ENCODE data around the gene HBG2. TPM values are rescaled to one million over a fixed set of nuclear protein-coding genes. Genes with fewer than 3 reads are reported as not detected.

The HBG2 gene
- total RNA-seq, 1 donor from 2014 or later = not detected

GRCh38 chr11:5231111-5231510 is 23.5 kb downstream of the HBG2 start:
- no peak for DNase-seq (ENCODE audit: low read depth in 2 of 2)

- DNase-seq (ENCODE audit: low read depth in 2 of 2) = no peak
Measured at GRCh38 chr11:5230266-5230665, 24.3 kb downstream of the HBG2 start.

GRCh38 chr11:5229796-5230195 is 24.8 kb downstream of the HBG2 start:
- no peak for DNase-seq (ENCODE audit: low read depth in 2 of 2)

GRCh38 chr11:5229356-5229755 is 25.2 kb downstream of the HBG2 start:
- DNase-seq (ENCODE audit: low read depth in 2 of 2) = no peak

- DNase-seq (ENCODE audit: low read depth in 2 of 2) = no peak
Measured at GRCh38 chr11:5228124-5228523, 26.5 kb downstream of the HBG2 start.

- DNase-seq (ENCODE audit: low read depth in 2 of 2) = no peak
Measured at GRCh38 chr11:5227681-5228080, 26.9 kb downstream of the HBG2 start.

GRCh38 chr11:5226732-5227310 is 27.8 kb downstream of the HBG2 start, which contains the start of gene HBB:
Gene HBB, minus strand, starts transcription at chr11:5227071. Its CDS starts 50 bp downstream, at chr11:5227021.
- no peak for DNase-seq (ENCODE audit: low read depth in 2 of 2)

GRCh38 chr11:5225480-5225871 is 29.1 kb downstream of the HBG2 start:
- no peak for DNase-seq (ENCODE audit: low read depth in 2 of 2)

- no peak for DNase-seq (ENCODE audit: low read depth in 2 of 2)
Measured at GRCh38 chr11:5224538-5225479, 29.8 kb downstream of the HBG2 start.

- DNase-seq (ENCODE audit: low read depth in 2 of 2) = no peak
Measured at GRCh38 chr11:5223686-5224085, 30.9 kb downstream of the HBG2 start.

GRCh38 chr11:5223146-5223545 is 31.4 kb downstream of the HBG2 start:
- DNase-seq (ENCODE audit: low read depth in 2 of 2) = no peak

- no peak for DNase-seq (ENCODE audit: low read depth in 2 of 2)
Measured at GRCh38 chr11:5210376-5210885, 44.1 kb downstream of the HBG2 start.

GRCh38 chr11:5204787-5205186 is 49.8 kb downstream of the HBG2 start:
- peak; percentile 52 to 75 for DNase-seq (ENCODE audit: low read depth in 2 of 2)

GRCh38 chr11:5203366-5203765 is 51.2 kb downstream of the HBG2 start:
- no peak for DNase-seq (ENCODE audit: low read depth in 2 of 2)

Other genes starting within 250 kb of the HBG2 start
- not detected in 2 replicates for gene OR52J3, start 208.3 kb downstream of the HBG2 start, total RNA-seq
- not detected in 2 replicates for gene OR52E2, start 195.2 kb downstream of the HBG2 start, total RNA-seq
- gene OR52E1, start 185.2 kb downstream of the HBG2 start, total RNA-seq = not detected in 2 replicates
- not detected in 2 replicates for gene OR52A5, start 116.4 kb downstream of the HBG2 start, total RNA-seq
- not detected in 2 replicates for gene OR52A1, start 100.0 kb downstream of the HBG2 start, total RNA-seq
- gene OR51V1, start 54.1 kb downstream of the HBG2 start, total RNA-seq = not detected in 2 replicates
- gene HBB, start 27.7 kb downstream of the HBG2 start, total RNA-seq = not detected in 2 replicates
- gene HBD, start 20.3 kb downstream of the HBG2 start, total RNA-seq = not detected in 2 replicates
- gene HBG1, start 4.9 kb downstream of the HBG2 start, total RNA-seq = not detected in 2 replicates
- gene HBE1, start 15.2 kb upstream of the HBG2 start, total RNA-seq = 0.22 TPM in 1 of 2 replicates, not detected in the other
- gene OR51B4, start 47.2 kb upstream of the HBG2 start, total RNA-seq = not detected in 2 replicates
- not detected in 2 replicates for gene OR51B2, start 69.5 kb upstream of the HBG2 start, total RNA-seq
- gene OR51B5, start 88.7 kb upstream of the HBG2 start, total RNA-seq = not detected in 2 replicates
- not detected in 2 replicates for gene OR51B6, start 96.7 kb upstream of the HBG2 start, total RNA-seq
- not detected in 2 replicates for gene OR51M1, start 129.0 kb upstream of the HBG2 start, total RNA-seq
- not detected in 2 replicates for gene OR51Q1, start 167.3 kb upstream of the HBG2 start, total RNA-seq
- not detected in 2 replicates for gene OR51I1, start 186.7 kb upstream of the HBG2 start, total RNA-seq
- not detected in 2 replicates for gene OR51I2, start 194.5 kb upstream of the HBG2 start, total RNA-seq
- not detected in 2 replicates for gene OR52D1, start 233.9 kb upstream of the HBG2 start, total RNA-seq

All from lung microvascular endothelial cell (primary cell).